Measurements from ENCODE around the gene LOXL3. TPM values are rescaled to one million over a fixed set of nuclear protein-coding genes. Genes with fewer than 3 reads are reported as not detected.
A peak's percentile ranks its signal among the peaks of the same experiment; 100 is the strongest.

LOXL3 gene
- total and polyA plus RNA-seq, 4 donors: 6.4 to 27.1 (median 17.9) TPM

DNA sequence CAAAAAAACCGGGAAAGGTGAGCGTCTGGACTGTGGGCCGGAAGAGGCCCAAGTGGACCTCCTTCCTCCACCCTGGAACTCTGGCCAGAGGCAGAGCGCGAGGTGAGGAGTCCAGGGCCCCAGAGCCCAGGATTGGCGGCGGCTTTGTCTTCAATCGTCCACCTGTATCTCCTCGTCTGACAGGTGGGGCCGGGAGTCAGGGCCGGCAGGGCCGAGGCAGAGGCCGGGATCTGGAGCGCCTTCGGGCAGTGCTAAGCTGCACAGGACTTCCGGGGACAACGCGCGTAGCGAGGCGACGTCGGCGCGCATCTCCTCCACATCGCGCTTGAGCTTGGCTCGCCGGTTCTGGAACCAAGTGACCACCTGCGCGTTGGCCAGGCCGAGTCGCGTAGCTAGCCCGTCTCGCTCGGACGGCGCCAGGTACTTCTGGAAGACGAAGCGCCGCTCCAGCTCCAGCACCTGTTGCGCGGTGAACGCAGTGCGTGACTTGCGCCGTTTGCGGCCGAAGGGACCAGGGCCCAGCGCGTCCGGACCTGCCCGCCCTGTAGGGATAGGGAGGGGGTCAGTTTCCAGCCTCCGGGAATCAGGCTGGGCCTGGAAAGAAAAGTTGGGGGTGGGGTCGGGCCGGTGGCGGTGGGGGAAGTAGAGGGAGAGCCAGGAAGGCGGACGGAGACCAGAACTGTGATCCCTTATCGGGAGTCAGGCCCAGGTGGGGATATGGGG, 55.8 kb downstream of the LOXL3 start:
- ATAC-seq (ENCODE audit: low FRiP score): peak; percentile 41
- H3K27me3 ChIP-seq (ENCODE audit: control insufficient read depth in 1 of 2, insufficient read depth in 2 of 2, low read length in 1 of 2): no peaks in the 10 kb centered on the region
- no peaks in the 10 kb centered on the region for H3K4me1 ChIP-seq (ENCODE audit: control insufficient read depth in 1 of 2, insufficient read depth in 2 of 2, low read length in 2 of 2)
- H3K36me3 ChIP-seq (ENCODE audit: control insufficient read depth in 1 of 2, insufficient read depth in 2 of 2, low read length in 1 of 2): no peaks in the 10 kb centered on the region
- peak in 1 of 2 donors; percentile 70 for DNase-seq
- no peaks in the 10 kb centered on the region for H3K9me3 ChIP-seq (ENCODE audit: control insufficient read depth, low read length)
- intact Hi-C loops (cut with DNase I): no loop called here
- 2% methylated on average over 61 of the region's 61 CpGs for WGBS, 2 donors
- no peak overlapping the region for H3K4me3 ChIP-seq (ENCODE audit: low read length in 2 of 2)
- H3K27ac ChIP-seq (ENCODE audit: low read depth in 1 of 2, low read length in 2 of 2): no peak overlapping the region

DNA sequence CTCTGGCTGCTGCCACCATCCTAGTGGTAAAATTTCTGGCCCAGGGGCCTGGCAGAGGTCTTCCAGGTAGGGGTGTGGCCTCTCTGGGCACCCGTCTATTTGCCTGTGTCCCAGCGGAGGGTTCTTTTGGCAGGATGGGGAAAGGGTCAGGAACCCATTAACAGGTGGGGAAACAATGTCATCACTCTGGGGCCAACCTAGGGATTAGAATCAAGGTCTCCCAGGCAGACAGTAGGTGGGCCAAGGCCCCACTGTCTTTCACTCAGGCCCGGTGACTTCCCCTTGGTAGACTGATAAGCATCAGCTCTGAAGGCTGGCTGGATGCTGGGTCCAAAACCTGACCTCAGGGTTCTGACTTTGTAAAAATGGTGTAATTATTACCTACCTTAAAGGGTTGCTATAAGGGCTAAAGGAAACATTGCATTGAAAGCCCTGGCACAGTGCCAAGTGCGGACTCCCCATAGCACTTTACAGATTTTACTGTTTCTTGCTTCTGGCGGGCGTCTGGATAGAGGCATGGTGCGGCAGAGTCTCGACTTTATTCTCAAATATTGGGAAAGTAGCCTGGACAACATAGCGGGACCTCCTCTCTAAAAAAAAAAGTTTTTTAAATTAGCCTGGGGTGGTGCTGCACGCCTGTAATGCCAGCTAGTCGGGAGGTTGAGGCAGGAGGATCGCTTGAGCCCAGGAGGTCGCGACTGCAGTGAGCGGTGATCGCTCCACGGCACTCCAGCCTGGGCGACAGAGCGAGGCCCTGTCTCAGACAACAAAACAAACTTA, 56.6 kb downstream of the LOXL3 start:
- DNase-seq: peak in 1 of 2 donors; percentile 34

DNA sequence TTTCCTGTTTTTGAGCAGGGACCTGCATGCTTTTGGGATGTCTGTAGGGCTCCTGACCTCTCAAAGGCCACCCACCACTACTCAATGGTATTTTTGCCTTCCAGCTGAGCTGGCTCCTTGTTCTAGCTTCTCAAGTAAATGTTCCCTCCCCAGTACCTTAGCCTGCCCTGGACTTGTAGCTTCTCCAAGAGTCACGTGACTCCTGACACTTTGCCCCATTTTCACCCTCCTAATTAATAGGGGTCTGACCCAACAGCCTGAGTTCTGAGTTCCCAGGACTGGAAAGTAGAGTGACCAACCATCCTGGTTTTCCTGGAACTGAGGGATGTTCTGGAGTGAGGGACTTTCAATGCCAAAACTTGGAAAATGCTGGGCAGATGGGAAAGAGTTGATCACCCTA, 58.3 kb downstream of the LOXL3 start:
- Histone ChIP-seq H3K9me3 (ENCODE audit: control insufficient read depth, low read length) (no peaks in the 10 kb centered on the region), H3K36me3 (ENCODE audit: control insufficient read depth in 1 of 2, insufficient read depth in 2 of 2, low read length in 1 of 2) (peaks cover 0 to 11% of the 10 kb centered on the region in 2 donors), H3K27ac (ENCODE audit: low read depth in 1 of 2, low read length in 2 of 2) (no peak overlapping the region), H3K27me3 (ENCODE audit: control insufficient read depth in 1 of 2, insufficient read depth in 2 of 2, low read length in 1 of 2) (no peaks in the 10 kb centered on the region), H3K4me3 (ENCODE audit: low read length in 2 of 2) (no peak overlapping the region), H3K4me1 (ENCODE audit: control insufficient read depth in 1 of 2, insufficient read depth in 2 of 2, low read length in 2 of 2) (no peaks in the 10 kb centered on the region)
- WGBS, 2 donors: 83 to 96% methylated on average over 1 of the region's 1 CpG
- intact Hi-C loops (cut with DNase I): no loop called here
- DNase-seq: no peak
- ATAC-seq (ENCODE audit: low FRiP score): no peak

More for the DNA sequence above, 56.6 kb downstream of the LOXL3 start:
- 43% methylated on average over 19 of the region's 19 CpGs for WGBS, 2 donors
- no peak for ATAC-seq (ENCODE audit: low FRiP score)
- no peaks in the 10 kb centered on the region for H3K9me3 ChIP-seq (ENCODE audit: control insufficient read depth, low read length)
- no peak overlapping the region for H3K4me3 ChIP-seq (ENCODE audit: low read length in 2 of 2)
- no peaks in the 10 kb centered on the region for H3K27me3 ChIP-seq (ENCODE audit: control insufficient read depth in 1 of 2, insufficient read depth in 2 of 2, low read length in 1 of 2)
- H3K27ac ChIP-seq (ENCODE audit: low read depth in 1 of 2, low read length in 2 of 2): no peak overlapping the region
- H3K36me3 ChIP-seq (ENCODE audit: control insufficient read depth in 1 of 2, insufficient read depth in 2 of 2, low read length in 1 of 2): no peaks in the 10 kb centered on the region
- intact Hi-C loops (cut with DNase I): no loop called here
- H3K4me1 ChIP-seq (ENCODE audit: control insufficient read depth in 1 of 2, insufficient read depth in 2 of 2, low read length in 2 of 2): no peaks in the 10 kb centered on the region

DNA sequence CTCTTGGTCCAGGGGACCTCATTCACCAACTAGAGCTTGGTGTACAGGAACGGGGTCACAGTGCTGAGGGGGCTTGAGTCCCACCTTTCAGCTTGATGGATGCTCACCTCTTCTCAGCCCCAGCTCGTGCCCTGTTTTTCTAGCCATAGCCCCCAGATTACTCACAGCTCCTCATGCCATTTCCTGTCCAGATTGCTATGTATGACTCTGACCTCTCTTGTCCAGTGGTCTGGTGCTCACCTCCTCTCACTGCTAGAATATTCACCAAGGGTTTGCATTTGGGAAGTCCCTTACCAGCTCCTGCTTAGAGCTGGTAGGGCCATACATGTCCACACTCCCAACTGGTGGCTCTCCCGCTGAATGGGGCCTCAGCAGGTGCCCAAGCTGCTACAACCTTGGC, 60.2 kb downstream of the LOXL3 start:
- Histone ChIP-seq H3K4me3 (ENCODE audit: low read length in 2 of 2) (no peak overlapping the region), H3K27me3 (ENCODE audit: control insufficient read depth in 1 of 2, insufficient read depth in 2 of 2, low read length in 1 of 2) (no peaks in the 10 kb centered on the region), H3K27ac (ENCODE audit: low read depth in 1 of 2, low read length in 2 of 2) (no peak overlapping the region), H3K36me3 (ENCODE audit: control insufficient read depth in 1 of 2, insufficient read depth in 2 of 2, low read length in 1 of 2) (peaks cover 0 to 13% of the 10 kb centered on the region in 2 donors), H3K9me3 (ENCODE audit: control insufficient read depth, low read length) (no peaks in the 10 kb centered on the region), H3K4me1 (ENCODE audit: control insufficient read depth in 1 of 2, insufficient read depth in 2 of 2, low read length in 2 of 2) (no peaks in the 10 kb centered on the region)
- intact Hi-C loops (cut with DNase I): no loop called here
- ATAC-seq (ENCODE audit: low FRiP score): no peak
- 82 to 87% methylated on average over 3 of the region's 3 CpGs for WGBS, 2 donors
- no peak for DNase-seq

DNA sequence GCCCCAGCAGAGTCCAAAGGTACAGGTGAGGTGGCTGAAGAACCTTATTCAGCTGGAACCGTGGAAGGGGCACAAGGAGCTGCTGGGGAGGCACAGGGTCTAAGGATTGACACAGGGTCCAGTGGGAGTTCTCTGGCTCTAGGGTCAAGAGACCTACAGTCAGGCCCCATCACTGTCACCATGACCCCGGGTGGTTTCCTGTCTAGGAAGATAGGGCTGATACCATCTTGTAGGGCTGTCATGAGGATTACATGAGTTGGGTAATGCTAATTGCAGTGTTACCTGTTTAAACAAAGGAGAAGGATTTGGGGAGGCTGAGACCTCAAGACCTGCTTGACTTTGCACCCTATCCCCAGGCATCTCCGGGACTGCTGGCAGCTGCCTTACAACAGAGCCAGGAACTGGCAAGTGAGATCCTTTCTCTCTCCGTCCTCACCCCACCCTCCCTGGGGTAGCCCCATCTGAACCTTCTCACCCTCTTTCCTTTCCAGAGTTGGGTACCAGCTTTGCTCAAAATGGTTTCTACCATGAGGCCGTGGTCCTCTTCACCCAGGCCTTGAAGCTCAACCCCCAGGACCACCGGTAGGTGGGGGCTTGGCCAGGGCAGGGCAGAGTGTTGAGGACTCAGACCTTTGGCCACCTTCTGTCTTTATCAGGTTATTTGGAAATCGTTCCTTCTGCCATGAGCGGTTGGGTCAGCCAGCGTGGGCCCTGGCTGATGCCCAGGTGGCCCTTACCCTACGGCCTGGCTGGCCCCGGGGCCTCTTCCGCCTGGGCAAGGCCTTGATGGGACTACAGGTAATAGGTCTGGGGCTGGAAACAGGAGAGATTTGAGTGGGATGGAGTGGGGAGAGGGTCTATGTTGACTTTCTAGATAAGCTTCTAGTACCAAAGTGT, 61.8 kb downstream of the LOXL3 start:
- Histone ChIP-seq H3K36me3 (ENCODE audit: control insufficient read depth in 1 of 2, insufficient read depth in 2 of 2, low read length in 1 of 2) (peaks cover 0 to 13% of the 10 kb centered on the region in 2 donors), H3K4me1 (ENCODE audit: control insufficient read depth in 1 of 2, insufficient read depth in 2 of 2, low read length in 2 of 2) (no peaks in the 10 kb centered on the region), H3K9me3 (ENCODE audit: control insufficient read depth, low read length) (no peaks in the 10 kb centered on the region), H3K27me3 (ENCODE audit: control insufficient read depth in 1 of 2, insufficient read depth in 2 of 2, low read length in 1 of 2) (no peaks in the 10 kb centered on the region), H3K4me3 (ENCODE audit: low read length in 2 of 2) (no peak overlapping the region), H3K27ac (ENCODE audit: low read depth in 1 of 2, low read length in 2 of 2) (no peak overlapping the region)
- intact Hi-C loops (cut with DNase I): no loop called here
- WGBS, 2 donors: 91 to 98% methylated on average over 12 of the region's 12 CpGs
- DNase-seq (peak in 1 of 2 donors; percentile 20), ATAC-seq (ENCODE audit: low FRiP score) (no peak)

DNA sequence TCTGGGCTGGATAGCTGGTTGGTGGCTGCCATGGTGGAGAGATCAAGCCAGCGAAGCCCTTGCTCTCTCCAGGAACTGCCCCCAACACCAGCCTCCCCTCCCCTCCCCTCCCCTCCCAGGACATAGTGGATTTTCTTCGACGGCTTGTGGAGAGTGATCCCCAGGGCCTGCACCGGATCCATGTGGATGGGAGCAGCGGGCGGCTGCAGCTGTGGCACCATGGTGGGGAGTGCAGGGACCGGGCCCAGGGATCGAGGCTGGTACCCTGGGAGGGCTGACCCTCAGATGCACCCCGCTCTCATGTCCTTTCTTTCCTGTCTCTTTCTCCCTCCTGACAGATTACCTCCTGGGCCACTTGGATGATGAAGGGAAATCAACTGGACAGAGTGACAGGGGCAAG, 63.8 kb downstream of the LOXL3 start:
- no peak overlapping the region for H3K27ac ChIP-seq (ENCODE audit: low read depth in 1 of 2, low read length in 2 of 2)
- DNase-seq (peak in 1 of 2 donors; percentile 11), ATAC-seq (ENCODE audit: low FRiP score) (no peak)
- H3K27me3 ChIP-seq (ENCODE audit: control insufficient read depth in 1 of 2, insufficient read depth in 2 of 2, low read length in 1 of 2): no peaks in the 10 kb centered on the region
- H3K36me3 ChIP-seq (ENCODE audit: control insufficient read depth in 1 of 2, insufficient read depth in 2 of 2, low read length in 1 of 2): peaks cover 0 to 13% of the 10 kb centered on the region in 2 donors
- H3K9me3 ChIP-seq (ENCODE audit: control insufficient read depth, low read length): no peaks in the 10 kb centered on the region
- no peaks in the 10 kb centered on the region for H3K4me1 ChIP-seq (ENCODE audit: control insufficient read depth in 1 of 2, insufficient read depth in 2 of 2, low read length in 2 of 2)
- intact Hi-C loops (cut with DNase I): no loop called here
- H3K4me3 ChIP-seq (ENCODE audit: low read length in 2 of 2): no peak overlapping the region
- WGBS, 2 donors: 94 to 96% methylated on average over 9 of the region's 9 CpGs

DNA sequence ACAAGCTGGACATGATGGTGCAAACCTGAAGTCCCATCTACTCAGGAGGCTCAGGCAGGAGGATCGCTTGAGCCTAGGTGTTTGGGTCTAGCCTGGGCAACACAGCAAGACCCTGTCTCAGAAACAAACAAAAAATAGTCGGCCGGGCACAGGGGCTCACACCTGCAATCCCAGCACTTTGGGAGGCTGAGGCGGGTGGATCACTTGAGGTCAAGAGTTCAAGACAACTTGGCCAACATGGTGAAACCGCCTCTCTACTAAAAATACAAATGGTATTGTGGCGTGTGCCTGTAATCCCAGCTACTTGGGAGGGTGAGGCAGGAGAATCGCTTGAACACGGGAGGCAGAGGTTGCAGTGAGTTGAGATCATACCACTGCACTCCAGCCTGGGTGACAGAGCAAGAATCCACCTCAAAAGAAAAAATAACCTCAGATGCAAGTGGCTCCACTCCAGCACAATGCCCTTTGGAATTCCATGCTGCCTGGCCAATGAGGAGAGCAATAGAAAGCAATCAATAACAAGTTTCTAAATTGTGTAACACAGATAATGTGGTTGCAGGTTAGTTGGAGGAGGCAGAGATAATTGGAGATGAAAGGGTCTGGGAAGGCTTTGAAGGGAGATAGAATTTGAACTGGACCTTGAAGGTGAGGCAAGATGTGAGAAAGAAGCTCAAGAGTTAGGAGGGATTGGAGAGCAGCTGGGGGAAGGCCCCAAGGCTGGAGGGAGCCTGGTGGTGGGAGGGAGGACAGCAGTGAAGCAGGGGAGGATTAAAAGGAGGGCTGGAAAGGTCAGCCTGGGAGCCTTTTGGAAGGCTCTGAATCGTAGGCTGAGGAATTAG, 64.9 kb downstream of the LOXL3 start:
- H3K4me1 ChIP-seq (ENCODE audit: control insufficient read depth in 1 of 2, insufficient read depth in 2 of 2, low read length in 2 of 2): no peaks in the 10 kb centered on the region
- no peaks in the 10 kb centered on the region for H3K27me3 ChIP-seq (ENCODE audit: control insufficient read depth in 1 of 2, insufficient read depth in 2 of 2, low read length in 1 of 2)
- DNase-seq (peak in 1 of 2 donors; percentile 6), ATAC-seq (ENCODE audit: low FRiP score) (no peak)
- H3K27ac ChIP-seq (ENCODE audit: low read depth in 1 of 2, low read length in 2 of 2): no peak overlapping the region
- no peak overlapping the region for H3K4me3 ChIP-seq (ENCODE audit: low read length in 2 of 2)
- peaks cover 0 to 13% of the 10 kb centered on the region in 2 donors for H3K36me3 ChIP-seq (ENCODE audit: control insufficient read depth in 1 of 2, insufficient read depth in 2 of 2, low read length in 1 of 2)
- no peaks in the 10 kb centered on the region for H3K9me3 ChIP-seq (ENCODE audit: control insufficient read depth, low read length)
- 89 to 90% methylated on average over 9 of the region's 9 CpGs for WGBS, 2 donors
- intact Hi-C loops (cut with DNase I): no loop called here

DNA sequence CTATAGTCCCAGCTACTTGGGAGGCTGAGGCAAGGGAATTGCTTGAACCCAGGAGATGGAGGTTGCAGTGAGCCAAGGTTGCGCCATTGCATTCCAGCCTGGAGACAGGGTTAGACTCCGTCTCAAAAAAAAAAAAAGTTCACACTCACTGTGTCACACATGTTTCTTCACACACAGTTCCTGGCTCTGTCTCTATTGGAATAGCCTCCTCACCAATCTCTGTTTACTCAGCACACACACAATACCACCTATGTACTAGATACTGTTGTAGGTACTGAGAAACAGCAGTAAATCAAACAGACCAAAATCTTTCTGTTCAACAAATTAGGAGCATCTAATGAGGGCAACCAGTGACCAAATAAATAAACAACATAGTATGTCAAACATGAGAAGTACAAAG, 67.6 kb downstream of the LOXL3 start:
- WGBS, 2 donors: 92 to 96% methylated on average over 2 of the region's 2 CpGs
- Histone ChIP-seq H3K4me1 (ENCODE audit: control insufficient read depth in 1 of 2, insufficient read depth in 2 of 2, low read length in 2 of 2) (peaks cover 0 to 3% of the 10 kb centered on the region in 2 donors), H3K27me3 (ENCODE audit: control insufficient read depth in 1 of 2, insufficient read depth in 2 of 2, low read length in 1 of 2) (no peaks in the 10 kb centered on the region), H3K4me3 (ENCODE audit: low read length in 2 of 2) (no peak overlapping the region), H3K36me3 (ENCODE audit: control insufficient read depth in 1 of 2, insufficient read depth in 2 of 2, low read length in 1 of 2) (peaks cover 0 to 8% of the 10 kb centered on the region in 2 donors), H3K27ac (ENCODE audit: low read depth in 1 of 2, low read length in 2 of 2) (no peak overlapping the region), H3K9me3 (ENCODE audit: control insufficient read depth, low read length) (no peaks in the 10 kb centered on the region)
- ATAC-seq (ENCODE audit: low FRiP score) (no peak), DNase-seq (peak in 1 of 2 donors; percentile 19)
- intact Hi-C loops (cut with DNase I): no loop called here

All from aorta (tissue), 5 donors.